ENCODE measurements around the gene CTBP2.

The CTBP2 gene

DNA sequence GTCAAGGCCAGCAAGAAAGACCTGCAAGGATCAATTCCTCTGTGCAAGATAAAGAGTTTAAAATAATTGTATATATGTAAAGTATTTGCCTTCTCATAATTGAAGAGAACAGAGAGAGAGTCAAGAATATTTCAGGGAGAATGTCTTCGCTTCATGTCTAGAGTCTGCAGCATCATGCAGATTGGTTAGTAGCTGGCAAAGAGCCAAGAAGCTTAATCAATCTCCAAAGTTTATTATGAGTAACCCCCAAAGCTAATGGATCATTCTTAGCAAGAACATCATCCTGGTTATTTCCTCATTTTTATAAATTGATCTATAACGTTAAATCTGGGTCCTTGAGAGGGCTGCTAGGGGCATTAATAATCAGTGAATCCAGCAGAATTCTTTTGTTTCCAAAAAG lies 38.9 kb upstream of the CTBP2 start:
- Histone ChIP-seq H3K27ac (no peak overlapping the region), H3K36me3 (no peaks in the 10 kb centered on the region), H3K4me3 (ENCODE audit: low read depth, low read length) (no peak overlapping the region), H3K9me3 (ENCODE audit: severe bottlenecking) (no peaks in the 10 kb centered on the region), H3K27me3 (ENCODE audit: insufficient read depth, low read depth, severe bottlenecking) (peaks cover 35% of the 10 kb centered on the region)
- TF ChIP-seq, protein P1, sequence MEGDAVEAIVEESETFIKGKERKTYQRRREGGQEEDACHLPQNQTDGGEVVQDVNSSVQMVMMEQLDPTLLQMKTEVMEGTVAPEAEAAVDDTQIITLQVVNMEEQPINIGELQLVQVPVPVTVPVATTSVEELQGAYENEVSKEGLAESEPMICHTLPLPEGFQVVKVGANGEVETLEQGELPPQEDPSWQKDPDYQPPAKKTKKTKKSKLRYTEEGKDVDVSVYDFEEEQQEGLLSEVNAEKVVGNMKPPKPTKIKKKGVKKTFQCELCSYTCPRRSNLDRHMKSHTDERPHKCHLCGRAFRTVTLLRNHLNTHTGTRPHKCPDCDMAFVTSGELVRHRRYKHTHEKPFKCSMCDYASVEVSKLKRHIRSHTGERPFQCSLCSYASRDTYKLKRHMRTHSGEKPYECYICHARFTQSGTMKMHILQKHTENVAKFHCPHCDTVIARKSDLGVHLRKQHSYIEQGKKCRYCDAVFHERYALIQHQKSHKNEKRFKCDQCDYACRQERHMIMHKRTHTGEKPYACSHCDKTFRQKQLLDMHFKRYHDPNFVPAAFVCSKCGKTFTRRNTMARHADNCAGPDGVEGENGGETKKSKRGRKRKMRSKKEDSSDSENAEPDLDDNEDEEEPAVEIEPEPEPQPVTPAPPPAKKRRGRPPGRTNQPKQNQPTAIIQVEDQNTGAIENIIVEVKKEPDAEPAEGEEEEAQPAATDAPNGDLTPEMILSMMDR (IDR thresholded peaks at IDR 0.05; ENCODE audit: low read depth, low read length), result no peak
- no peak for DNase-seq

DNA sequence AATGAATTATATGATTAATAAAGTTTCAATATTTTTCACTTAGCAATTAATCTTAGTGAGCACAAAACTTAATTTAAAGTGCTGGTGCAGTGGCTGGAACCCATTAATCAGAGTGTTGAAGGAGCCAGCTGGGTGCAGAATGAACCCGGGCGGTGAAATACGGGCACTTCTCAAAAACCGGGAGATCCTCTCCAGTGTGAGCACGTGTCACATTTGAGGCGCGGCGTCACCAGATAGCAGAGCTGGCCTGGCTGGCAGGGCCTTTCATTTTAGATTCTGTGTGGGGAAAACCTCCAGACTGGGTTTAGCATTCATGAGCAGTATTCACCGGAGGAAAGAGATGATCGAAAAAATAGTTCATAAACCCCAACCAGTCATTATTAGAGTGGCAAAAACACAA lies 34.5 kb upstream of the CTBP2 start:
- H3K9me3 ChIP-seq (ENCODE audit: severe bottlenecking), result no peaks in the 10 kb centered on the region
- TF ChIP-seq, protein P1 (IDR thresholded peaks at IDR 0.05; ENCODE audit: low read depth, low read length), result no peak
- H3K27ac ChIP-seq, result no peak overlapping the region
- H3K27me3 ChIP-seq (ENCODE audit: insufficient read depth, low read depth, severe bottlenecking), result peaks cover 17% of the 10 kb centered on the region
- H3K36me3 ChIP-seq, result no peaks in the 10 kb centered on the region
- no peak overlapping the region for H3K4me3 ChIP-seq (ENCODE audit: low read depth, low read length)
- DNase-seq, result no peak

GRCh38 chr10:125193306-125193877 lies 33.0 kb upstream of the CTBP2 start:
- no peak for DNase-seq
- H3K27me3 ChIP-seq (ENCODE audit: insufficient read depth, low read depth, severe bottlenecking), result peaks cover 17% of the 10 kb centered on the region
- no peaks in the 10 kb centered on the region for H3K9me3 ChIP-seq (ENCODE audit: severe bottlenecking)
- no peak overlapping the region for H3K4me3 ChIP-seq (ENCODE audit: low read depth, low read length)
- H3K36me3 ChIP-seq, result no peaks in the 10 kb centered on the region
- TF ChIP-seq, protein P1 (IDR thresholded peaks at IDR 0.05; ENCODE audit: low read depth, low read length), result no peak
- no peak overlapping the region for H3K27ac ChIP-seq

- no peak overlapping the region for H3K27ac ChIP-seq
- H3K9me3 ChIP-seq (ENCODE audit: severe bottlenecking), result no peaks in the 10 kb centered on the region
- TF ChIP-seq, protein P1 (IDR thresholded peaks at IDR 0.05; ENCODE audit: low read depth, low read length), result no peak
- H3K4me3 ChIP-seq (ENCODE audit: low read depth, low read length), result no peak overlapping the region
- peaks cover 18% of the 10 kb centered on the region for H3K27me3 ChIP-seq (ENCODE audit: insufficient read depth, low read depth, severe bottlenecking)
- no peak for DNase-seq
- H3K36me3 ChIP-seq, result no peaks in the 10 kb centered on the region
Observed at GRCh38 chr10:125192620-125193019, 32.3 kb upstream of the CTBP2 start.

DNA sequence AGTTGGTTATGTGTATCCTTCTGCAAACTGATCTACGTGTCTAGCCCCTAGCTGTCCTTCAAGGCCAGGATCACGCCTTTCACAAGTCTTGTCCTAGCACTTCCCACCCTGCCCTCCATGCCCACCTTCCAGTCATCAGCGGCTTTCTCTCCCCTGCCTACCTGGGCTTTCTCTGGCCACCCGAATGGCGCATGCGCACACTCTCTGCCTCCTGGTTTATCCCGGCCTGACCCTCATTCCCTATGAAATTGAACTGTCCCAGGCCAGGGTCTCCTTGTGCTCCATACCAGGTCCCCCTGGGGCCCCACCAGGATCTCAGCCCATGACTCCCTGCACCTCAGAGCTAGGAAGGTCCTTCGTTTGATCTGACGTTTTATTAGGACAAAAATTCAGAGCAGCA lies 31.6 kb upstream of the CTBP2 start:
- peaks cover 18% of the 10 kb centered on the region for H3K27me3 ChIP-seq (ENCODE audit: insufficient read depth, low read depth, severe bottlenecking)
- DNase-seq, result no peak
- no peak overlapping the region for H3K27ac ChIP-seq
- H3K36me3 ChIP-seq, result no peaks in the 10 kb centered on the region
- TF ChIP-seq, protein P1 (IDR thresholded peaks at IDR 0.05; ENCODE audit: low read depth, low read length), result no peak
- no peak overlapping the region for H3K4me3 ChIP-seq (ENCODE audit: low read depth, low read length)
- H3K9me3 ChIP-seq (ENCODE audit: severe bottlenecking), result no peaks in the 10 kb centered on the region

DNA sequence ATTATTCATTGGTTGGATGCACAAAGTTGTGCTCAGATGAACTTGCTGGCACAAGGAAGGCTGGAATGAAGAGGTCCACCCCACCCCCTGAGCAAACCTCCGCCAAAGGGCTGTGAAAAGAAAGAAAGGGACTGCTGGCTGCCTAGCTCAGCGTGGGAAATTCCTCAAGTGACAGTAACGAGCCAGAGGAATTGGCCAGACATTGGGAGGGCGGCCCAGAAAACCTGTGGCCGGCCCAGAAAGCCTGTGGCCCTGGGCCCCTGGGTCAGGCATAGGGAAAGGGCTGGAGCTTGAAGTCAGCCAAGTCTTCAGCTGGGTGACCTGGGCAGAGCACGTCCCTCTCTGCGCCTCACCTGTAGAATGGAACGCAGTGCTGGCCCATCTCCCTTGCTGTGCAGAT lies 30.6 kb upstream of the CTBP2 start:
- Histone ChIP-seq H3K27ac (no peak overlapping the region), H3K27me3 (ENCODE audit: insufficient read depth, low read depth, severe bottlenecking) (peaks cover 18% of the 10 kb centered on the region), H3K9me3 (ENCODE audit: severe bottlenecking) (no peaks in the 10 kb centered on the region), H3K36me3 (no peaks in the 10 kb centered on the region), H3K4me3 (ENCODE audit: low read depth, low read length) (no peak overlapping the region)
- no peak for DNase-seq
- TF ChIP-seq, protein P1 (IDR thresholded peaks at IDR 0.05; ENCODE audit: low read depth, low read length), result no peak

Measured in WERI-Rb-1 (cell line).